ENCODE results near the gene BICC1. TPM values are rescaled to one million over a fixed set of nuclear protein-coding genes. Genes with fewer than 3 reads are reported as not detected.

Gene BICC1
- total RNA-seq, 2 donors from 2014 or later = 0.27 to 0.40 TPM

DNA sequence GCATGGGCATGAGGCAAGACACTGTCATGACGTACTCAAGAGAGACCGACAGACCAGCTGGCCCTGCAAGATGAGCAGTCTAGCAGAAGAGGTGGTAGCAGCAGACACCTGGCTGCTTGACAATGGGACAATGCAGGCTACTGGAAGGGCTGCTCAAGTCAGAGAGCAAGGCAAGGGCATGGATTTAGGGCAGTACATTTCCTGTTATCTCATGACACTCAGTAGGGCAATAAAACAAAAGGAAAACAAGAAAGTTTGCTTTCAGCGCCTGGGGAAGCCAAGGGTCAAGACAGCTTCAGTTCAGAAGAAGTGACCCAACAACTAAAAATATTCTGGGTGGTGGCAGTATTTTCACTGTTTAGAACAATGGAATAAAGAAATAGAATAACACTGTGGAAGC lies 332.0 kb downstream of the BICC1 start:
- TF ChIP-seq, protein P1, sequence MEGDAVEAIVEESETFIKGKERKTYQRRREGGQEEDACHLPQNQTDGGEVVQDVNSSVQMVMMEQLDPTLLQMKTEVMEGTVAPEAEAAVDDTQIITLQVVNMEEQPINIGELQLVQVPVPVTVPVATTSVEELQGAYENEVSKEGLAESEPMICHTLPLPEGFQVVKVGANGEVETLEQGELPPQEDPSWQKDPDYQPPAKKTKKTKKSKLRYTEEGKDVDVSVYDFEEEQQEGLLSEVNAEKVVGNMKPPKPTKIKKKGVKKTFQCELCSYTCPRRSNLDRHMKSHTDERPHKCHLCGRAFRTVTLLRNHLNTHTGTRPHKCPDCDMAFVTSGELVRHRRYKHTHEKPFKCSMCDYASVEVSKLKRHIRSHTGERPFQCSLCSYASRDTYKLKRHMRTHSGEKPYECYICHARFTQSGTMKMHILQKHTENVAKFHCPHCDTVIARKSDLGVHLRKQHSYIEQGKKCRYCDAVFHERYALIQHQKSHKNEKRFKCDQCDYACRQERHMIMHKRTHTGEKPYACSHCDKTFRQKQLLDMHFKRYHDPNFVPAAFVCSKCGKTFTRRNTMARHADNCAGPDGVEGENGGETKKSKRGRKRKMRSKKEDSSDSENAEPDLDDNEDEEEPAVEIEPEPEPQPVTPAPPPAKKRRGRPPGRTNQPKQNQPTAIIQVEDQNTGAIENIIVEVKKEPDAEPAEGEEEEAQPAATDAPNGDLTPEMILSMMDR (conservative IDR thresholded peaks at IDR 0.05) = no peak
- no peaks in the 10 kb centered on the region for H3K27me3 ChIP-seq (ENCODE audit: control insufficient read depth, insufficient read depth, low read length, poor library complexity, severe bottlenecking)
- H3K27me3 Mint-ChIP-seq (ENCODE audit: insufficient read depth) = peaks cover 3% of the 10 kb centered on the region
- H3K4me1 ChIP-seq (ENCODE audit: control insufficient read depth, insufficient read depth, low read length) = no peaks in the 10 kb centered on the region
- no peak overlapping the region for H3K9ac ChIP-seq (ENCODE audit: extremely low read depth, low read length, poor library complexity, severe bottlenecking)
- DNase-seq = no peak
- no peak overlapping the region for H3K27ac Mint-ChIP-seq
- peaks cover 10% of the 10 kb centered on the region for H3K4me1 Mint-ChIP-seq
- H3K9me3 ChIP-seq (ENCODE audit: control insufficient read depth, low read length) = no peaks in the 10 kb centered on the region
- H3K36me3 Mint-ChIP-seq (ENCODE audit: low read depth) = no peaks in the 10 kb centered on the region
- WGBS, 2 experiments (ENCODE audit: insufficient coverage in 1 of 2, insufficient read length in 1 of 2) = 81 to 94% methylated on average over 3 of the region's 3 CpGs
- H3K36me3 ChIP-seq (ENCODE audit: control insufficient read depth, insufficient read depth, low read length) = no peaks in the 10 kb centered on the region
- no peak overlapping the region for H3K27ac ChIP-seq (ENCODE audit: low read depth, low read length)
- H3K9me3 Mint-ChIP-seq = no peaks in the 10 kb centered on the region
- H3K4me3 ChIP-seq (ENCODE audit: low read length) = no peak overlapping the region
- no peak overlapping the region for H3K4me3 Mint-ChIP-seq

DNA sequence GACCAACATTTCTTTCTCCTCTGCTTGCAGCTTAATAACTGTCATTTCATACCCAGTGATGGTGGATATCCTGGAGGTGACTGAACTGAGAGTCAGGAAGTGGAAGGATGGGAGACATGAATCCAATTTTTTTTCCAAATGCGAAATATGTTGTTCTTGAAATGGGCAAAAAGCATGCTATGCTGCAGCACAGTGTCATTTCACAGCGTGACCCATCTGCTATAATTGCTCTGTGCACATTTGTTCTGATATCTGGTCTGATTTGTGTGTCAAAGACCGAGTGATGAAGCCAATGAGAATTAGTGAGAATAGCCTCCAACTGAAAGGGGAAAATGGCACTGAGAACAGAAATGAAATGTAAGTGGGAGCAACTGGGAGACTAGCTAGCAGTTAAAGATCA lies 334.2 kb downstream of the BICC1 start:
- Mint-ChIP-seq H3K9me3 (no peaks in the 10 kb centered on the region), H3K27ac (no peak overlapping the region), H3K4me1 (peaks cover 10% of the 10 kb centered on the region), H3K36me3 (ENCODE audit: low read depth) (no peaks in the 10 kb centered on the region), H3K27me3 (ENCODE audit: insufficient read depth) (peaks cover 3% of the 10 kb centered on the region), H3K4me3 (no peak overlapping the region)
- Histone ChIP-seq H3K4me1 (ENCODE audit: control insufficient read depth, insufficient read depth, low read length) (no peaks in the 10 kb centered on the region), H3K9ac (ENCODE audit: extremely low read depth, low read length, poor library complexity, severe bottlenecking) (no peak overlapping the region), H3K27me3 (ENCODE audit: control insufficient read depth, insufficient read depth, low read length, poor library complexity, severe bottlenecking) (no peaks in the 10 kb centered on the region), H3K9me3 (ENCODE audit: control insufficient read depth, low read length) (no peaks in the 10 kb centered on the region), H3K4me3 (ENCODE audit: low read length) (no peak overlapping the region), H3K27ac (ENCODE audit: low read depth, low read length) (no peak overlapping the region), H3K36me3 (ENCODE audit: control insufficient read depth, insufficient read depth, low read length) (no peaks in the 10 kb centered on the region)
- 94 to 98% methylated on average over 3 of the region's 3 CpGs for WGBS, 2 experiments (ENCODE audit: insufficient coverage in 1 of 2, insufficient read length in 1 of 2)
- no peak for DNase-seq
- TF ChIP-seq, protein P1 (conservative IDR thresholded peaks at IDR 0.05) = no peak

DNA sequence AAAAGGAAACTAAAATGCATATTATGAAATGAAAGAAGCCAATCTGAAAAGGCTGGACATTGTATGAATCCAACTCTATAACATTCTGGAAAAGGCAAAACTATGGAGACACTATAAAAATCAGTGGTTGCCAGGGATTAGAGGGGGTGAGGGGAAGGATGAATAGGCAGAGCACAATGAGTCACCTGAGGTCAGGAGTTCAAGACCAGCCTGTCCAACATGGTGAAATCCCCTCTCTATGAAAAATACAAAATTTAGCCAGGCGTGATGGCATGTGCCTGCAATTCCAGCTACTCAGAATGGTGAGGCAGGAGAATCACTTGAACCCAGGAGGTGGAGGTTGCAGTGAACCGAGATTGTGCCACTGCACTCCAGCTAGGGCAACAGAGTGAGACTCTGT lies 338.9 kb downstream of the BICC1 start:
- H3K27ac Mint-ChIP-seq = no peak overlapping the region
- no peak for DNase-seq
- H3K36me3 Mint-ChIP-seq (ENCODE audit: low read depth) = no peaks in the 10 kb centered on the region
- 85 to 92% methylated on average over 2 of the region's 2 CpGs for WGBS, 2 experiments (ENCODE audit: insufficient coverage in 1 of 2, insufficient read length in 1 of 2)
- Histone ChIP-seq H3K27me3 (ENCODE audit: control insufficient read depth, insufficient read depth, low read length, poor library complexity, severe bottlenecking) (no peaks in the 10 kb centered on the region), H3K4me1 (ENCODE audit: control insufficient read depth, insufficient read depth, low read length) (no peaks in the 10 kb centered on the region), H3K9me3 (ENCODE audit: control insufficient read depth, low read length) (no peaks in the 10 kb centered on the region), H3K27ac (ENCODE audit: low read depth, low read length) (no peak overlapping the region), H3K36me3 (ENCODE audit: control insufficient read depth, insufficient read depth, low read length) (no peaks in the 10 kb centered on the region), H3K4me3 (ENCODE audit: low read length) (no peak overlapping the region), H3K9ac (ENCODE audit: extremely low read depth, low read length, poor library complexity, severe bottlenecking) (no peak overlapping the region)
- peaks cover 4% of the 10 kb centered on the region for H3K4me1 Mint-ChIP-seq
- no peaks in the 10 kb centered on the region for H3K27me3 Mint-ChIP-seq (ENCODE audit: insufficient read depth)
- H3K4me3 Mint-ChIP-seq = no peak overlapping the region
- H3K9me3 Mint-ChIP-seq = no peaks in the 10 kb centered on the region
- TF ChIP-seq, protein P1 (conservative IDR thresholded peaks at IDR 0.05) = no peak

All from endodermal cell (in vitro differentiated cells).